MM.1S (cell line): ENCODE data around the gene RPRD2.

Source experiments
- DNase-seq: peaks from one replicate; pipeline ENCODE4 v3.0.0-alpha.2; 2015
- H2AFZ ChIP-seq: fragments of 300-600 bp; sonication (generic); 2 replicates; pipeline ENCODE4 v1.6.0; 2016; ENCODE audit warnings: antibody characterized with exemption, low read length
- H3F3A ChIP-seq: fragments of 300-600 bp; sonication (generic); 2 replicates; pipeline ENCODE4 v1.6.1; 2016; ENCODE audit warnings: mild to moderate bottlenecking, antibody characterized with exemption, low read length, moderate library complexity, mixed read lengths; ENCODE audit not compliant: insufficient read depth
- H3K27ac ChIP-seq: fragments of 300-600 bp; sonication (generic); 2 replicates; pipeline ENCODE4 v1.5.1; 2016; ENCODE audit warnings: mild to moderate bottlenecking, low read length
- H3K27me3 ChIP-seq: fragments of 300-600 bp; sonication (generic); replicated peaks from 2 replicates; pipeline ENCODE4 v1.6.0; 2016; ENCODE audit warnings: low read length; ENCODE audit not compliant: insufficient read depth
- H3K36me3 ChIP-seq: fragments of 300-600 bp; sonication (generic); replicated peaks from 2 replicates; pipeline ENCODE4 v1.6.1; 2016; ENCODE audit warnings: mild to moderate bottlenecking, low read length, mixed read lengths; ENCODE audit not compliant: insufficient read depth
- H3K4me1 ChIP-seq: fragments of 300-600 bp; sonication (generic); 2 replicates; pipeline ENCODE4 v1.6.1; 2016; ENCODE audit warnings: low read length, mixed read lengths
- H3K4me2 ChIP-seq: fragments of 300-600 bp; sonication (generic); 2 replicates; pipeline ENCODE4 v1.6.0; 2016; ENCODE audit warnings: low read depth, low read length
- H3K4me3 ChIP-seq: fragments of 300-600 bp; sonication (generic); 2 replicates; pipeline ENCODE4 v1.5.1; 2016; ENCODE audit warnings: low read length, mixed read lengths
- H3K79me2 ChIP-seq: fragments of 300-600 bp; sonication (generic); 2 replicates; pipeline ENCODE4 v1.6.1; 2016; ENCODE audit warnings: mixed run types, low read length, mixed read lengths
- H3K9ac ChIP-seq: fragments of 300-600 bp; sonication (generic); 2 replicates; pipeline ENCODE4 v1.6.1; 2016; ENCODE audit warnings: low read length, mixed read lengths
- H3K9me2 ChIP-seq: fragments of 300-600 bp; sonication (generic); replicated peaks from 2 replicates; pipeline ENCODE4 v1.6.1; 2016; ENCODE audit warnings: mild to moderate bottlenecking, low read length, mixed read lengths; ENCODE audit not compliant: insufficient read depth
- H3K9me3 ChIP-seq: fragments of 300-600 bp; sonication (generic); replicated peaks from 2 replicates; pipeline ENCODE4 v1.6.1; 2016; ENCODE audit warnings: mild to moderate bottlenecking, low read length, mixed read lengths; ENCODE audit not compliant: insufficient read depth
- H4K20me1 ChIP-seq: fragments of 300-600 bp; sonication (generic); 2 replicates; pipeline ENCODE4 v1.6.1; 2016; ENCODE audit warnings: mild to moderate bottlenecking, low read length, moderate library complexity, mixed read lengths; ENCODE audit not compliant: insufficient read depth
- CTCF ChIP-seq: fragments of 300-600 bp; sonication (generic); IDR thresholded peaks from 2 replicates; pipeline ENCODE4 v1.5.1; 2016; ENCODE audit warnings: antibody characterized with exemption, low read length, mixed read lengths
- EZH2 ChIP-seq: fragments of 300-600 bp; sonication (generic); optimal IDR thresholded peaks from 2 replicates; pipeline ENCODE3; 2017; ENCODE audit warnings: low read depth, mild to moderate bottlenecking, antibody characterized with exemption, low read length, mixed read lengths
- EZH2phosphoT487 ChIP-seq: fragments of 300-600 bp; sonication (generic); IDR thresholded peaks from 2 replicates; pipeline ENCODE4 v1.6.1; 2018; ENCODE audit warnings: antibody characterized with exemption, low read length

RPRD2 gene

GRCh38 chr1:150505431-150505830, 141.5 kb downstream of the RPRD2 start:
- DNase-seq = no peak
- no peak overlapping the region for H3K4me3 ChIP-seq
- H3K9me2 ChIP-seq = no peaks in the 10 kb centered on the region
- H3F3A ChIP-seq = no peaks in the 10 kb centered on the region
- TF ChIP-seq EZH2phosphoT487 (no peak), EZH2 (no peak), CTCF (no peak)
- H2AFZ ChIP-seq = no peak overlapping the region
- H3K4me2 ChIP-seq = no peak overlapping the region
- H3K36me3 ChIP-seq = no peaks in the 10 kb centered on the region
- no peaks in the 10 kb centered on the region for H3K4me1 ChIP-seq
- H4K20me1 ChIP-seq = no peaks in the 10 kb centered on the region
- H3K79me2 ChIP-seq = no peaks in the 10 kb centered on the region
- H3K27me3 ChIP-seq = no peaks in the 10 kb centered on the region
- H3K9me3 ChIP-seq = no peaks in the 10 kb centered on the region
- no peak overlapping the region for H3K27ac ChIP-seq
- no peak overlapping the region for H3K9ac ChIP-seq

DNA sequence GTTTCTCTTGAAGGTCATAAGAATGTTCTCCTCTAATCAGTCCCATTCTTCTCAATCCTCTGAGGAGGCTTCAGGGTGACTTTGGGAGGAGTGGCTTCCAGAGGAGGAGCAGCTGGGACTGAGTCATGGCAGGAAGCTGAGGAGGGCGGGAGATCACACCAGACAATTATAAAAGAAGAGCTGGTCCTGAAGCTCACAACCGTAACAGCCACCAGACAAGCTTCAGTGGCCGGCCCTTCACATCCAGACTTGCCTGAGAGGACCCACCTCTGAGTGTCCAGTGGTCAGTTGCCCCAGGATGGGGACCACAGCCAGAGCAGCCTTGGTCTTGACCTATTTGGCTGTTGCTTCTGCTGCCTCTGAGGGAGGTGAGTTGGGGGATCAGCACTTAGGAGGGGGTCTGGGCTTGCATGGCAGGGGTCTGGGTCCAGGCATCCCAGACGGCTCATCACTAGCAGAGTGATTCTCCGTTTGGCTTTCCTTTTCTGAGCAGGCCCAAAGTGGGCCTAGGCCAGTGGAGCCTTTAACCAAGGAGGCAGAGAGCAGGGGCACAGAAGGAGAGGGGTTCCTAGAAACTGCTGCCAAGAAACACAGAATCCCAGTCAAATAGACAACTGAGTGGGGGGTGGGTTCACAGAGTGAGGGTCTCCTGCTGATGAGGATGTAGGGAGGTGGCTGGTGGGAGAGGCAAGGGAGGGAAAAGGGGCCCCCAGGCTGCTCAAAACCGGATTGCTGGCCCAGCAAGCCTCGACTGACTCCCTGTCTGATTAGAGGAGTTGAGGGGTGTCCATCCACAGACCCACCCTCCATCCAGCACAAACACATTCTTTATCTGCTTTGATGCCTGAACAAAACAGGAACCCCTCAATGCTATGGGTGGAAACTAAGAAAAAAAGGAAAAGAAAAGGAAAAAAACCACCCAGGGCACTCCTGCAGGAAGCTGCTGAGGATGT, 144.2 kb downstream of the RPRD2 start, which contains the start of gene ECM1:
Gene ECM1 (plus strand): TSS at position 198 of the 953 bp plus-strand sequence. CDS start 101 bp downstream, at position 299.
- no peak for DNase-seq
- H2AFZ ChIP-seq = no peak within 1 kb of the TSS
- H3K9ac ChIP-seq = no peak within 1 kb of the TSS
- no peak within 1 kb of the TSS for H3K27ac ChIP-seq
- no peaks in the 10 kb centered on the region for H3K79me2 ChIP-seq
- no peak within 1 kb of the TSS for H3K4me3 ChIP-seq
- no peaks in the 10 kb centered on the region for H3K4me1 ChIP-seq
- H4K20me1 ChIP-seq = no peaks in the 10 kb centered on the region
- no peak for TF ChIP-seq CTCF
- no peak for TF ChIP-seq EZH2
- no peak for TF ChIP-seq EZH2phosphoT487
- no peaks in the 10 kb centered on the region for H3K9me2 ChIP-seq
- no peaks in the 10 kb centered on the region for H3K36me3 ChIP-seq
- no peaks in the 10 kb centered on the region for H3K27me3 ChIP-seq
- no peak within 1 kb of the TSS for H3K4me2 ChIP-seq
- no peaks in the 10 kb centered on the region for H3K9me3 ChIP-seq
- H3F3A ChIP-seq = no peaks in the 10 kb centered on the region

GRCh38 chr1:150508982-150509381, 145.0 kb downstream of the RPRD2 start:
- Histone ChIP-seq H2AFZ (no peak overlapping the region), H3K79me2 (no peaks in the 10 kb centered on the region), H3K4me1 (no peaks in the 10 kb centered on the region), H3K4me2 (no peak overlapping the region), H3K9ac (no peak overlapping the region), H3K36me3 (no peaks in the 10 kb centered on the region), H3K27me3 (no peaks in the 10 kb centered on the region), H3K27ac (no peak overlapping the region), H3K9me3 (no peaks in the 10 kb centered on the region), H3F3A (no peaks in the 10 kb centered on the region), H3K9me2 (no peaks in the 10 kb centered on the region), H3K4me3 (no peak overlapping the region), H4K20me1 (no peaks in the 10 kb centered on the region)
- DNase-seq = no peak
- TF ChIP-seq EZH2phosphoT487 (no peak), EZH2 (no peak), CTCF (no peak)
